B cell (primary cell): ENCODE data around the gene ORC1. TPM values are rescaled to one million over a fixed set of nuclear protein-coding genes. Genes with fewer than 3 reads are reported as not detected.

Experiments used
- ATAC-seq: fragments of 200-7000 bp; cut with Tn5 transposase; one replicate; pipeline ENCODE4 v1.10.0; 2021; ENCODE audit warnings: low read depth, mild to moderate bottlenecking, moderate number of reproducible peaks, moderate library complexity
- CTCF ChIA-PET: fragments of 350-600 bp; sonication (Branson Sonifier 250); formaldehyde crosslinking; loops from one replicate; lab custom pipeline; 2021; ENCODE audit warnings: antibody characterized with exemption, inconsistent platforms; lab: Charles Lee
- POLR2A ChIA-PET: fragments of 350-600 bp; sonication (Branson Sonifier 250); formaldehyde crosslinking; loops from one replicate; lab custom pipeline; 2021; ENCODE audit warnings: antibody characterized with exemption; lab: Charles Lee
- DNase-seq: peaks from one replicate; pipeline ENCODE4 v3.0.0; 2013
- H2AFZ ChIP-seq: 2 replicates; pipeline ENCODE4 v1.6.1; 2012; ENCODE audit warnings: mild to moderate bottlenecking, low read depth, low read length; ENCODE audit not compliant: insufficient read depth, poor library complexity, severe bottlenecking
- H3K27ac ChIP-seq, 2 donors: 1 replicate in 1 of 2; 2 replicates in 1 of 2; pipeline ENCODE4 v1.5.1; 2012 to 2013; ENCODE audit warnings: low read length in 2 of 2, mild to moderate bottlenecking in 2 of 2, moderate library complexity in 1 of 2
- H3K27me3 ChIP-seq, 4 experiments: fragments of 200-600 bp in 1 of 4; sonication (generic) in 1 of 4; replicated peaks in 1 of 4; 1 replicate in 2 of 4; 2 replicates in 2 of 4; pipeline versions ENCODE4 v1.6.1 to v1.7.0; 2013 to 2016; ENCODE audit warnings: low read length in 3 of 4, mild to moderate bottlenecking in 2 of 4, mixed read lengths in 1 of 4, moderate library complexity in 1 of 4; ENCODE audit not compliant: insufficient read depth in 4 of 4, control insufficient read depth in 3 of 4; ENCODE audit errors: control extremely low read depth in 1 of 4
- H3K36me3 ChIP-seq, 2 experiments: replicated peaks in 1 of 2; 1 replicate in 1 of 2; 2 replicates in 1 of 2; pipeline versions ENCODE4 v1.6.1 to v1.7.1; 2013; ENCODE audit warnings: low read length in 1 of 2; ENCODE audit not compliant: insufficient read depth in 2 of 2, control insufficient read depth in 1 of 2; ENCODE audit errors: control extremely low read depth in 1 of 2, extremely low read depth in 1 of 2
- H3K4me1 ChIP-seq, 2 donors: fragments of 200-600 bp in 1 of 2; sonication (generic) in 1 of 2; 1 replicate in 1 of 2; 2 replicates in 1 of 2; pipeline versions ENCODE4 v1.5.1 to v1.6.1; 2013 to 2017; ENCODE audit warnings: low read length in 2 of 2; ENCODE audit not compliant: control insufficient read depth in 2 of 2, insufficient read depth in 2 of 2
- H3K4me2 ChIP-seq: replicated peaks from 2 replicates; pipeline ENCODE3; 2012; ENCODE audit warnings: mild to moderate bottlenecking, low read depth, low read length; ENCODE audit not compliant: poor library complexity, severe bottlenecking
- H3K4me3 ChIP-seq, 5 experiments: fragments of 200-600 bp in 1 of 5; sonication (generic) in 1 of 5; 1 replicate in 3 of 5; 2 replicates in 2 of 5; pipeline versions ENCODE4 v1.5.1 to v1.7.0; 2011 to 2016; ENCODE audit warnings: low read length in 4 of 5, mild to moderate bottlenecking in 4 of 5, low read depth in 2 of 5, control low read depth in 1 of 5, moderate library complexity in 1 of 5; ENCODE audit not compliant: insufficient read depth in 1 of 5; ENCODE audit errors: control extremely low read depth in 1 of 5, extremely low read depth in 1 of 5
- H3K79me2 ChIP-seq: fragments of 200-600 bp; sonication (generic); one replicate; pipeline ENCODE4 v1.6.0; 2016; ENCODE audit warnings: low read length; ENCODE audit not compliant: control insufficient read depth, insufficient read depth
- H3K9ac ChIP-seq: fragments of 200-600 bp; sonication (generic); 2 replicates; pipeline ENCODE4 v1.6.1; 2017; ENCODE audit warnings: mild to moderate bottlenecking, low read length, moderate library complexity
- H3K9me3 ChIP-seq, 3 donors: one replicate each; pipeline versions ENCODE4 v1.6.1 to v1.7.1; 2013; ENCODE audit warnings: low read length in 2 of 3; ENCODE audit not compliant: control insufficient read depth in 2 of 3, insufficient read depth in 1 of 3; ENCODE audit errors: control extremely low read depth in 1 of 3
- H4K20me1 ChIP-seq: 2 replicates; pipeline ENCODE4 v1.6.0; 2012; ENCODE audit warnings: mild to moderate bottlenecking, low read length; ENCODE audit not compliant: insufficient read depth, control insufficient read depth, poor library complexity, severe bottlenecking
- H3K27ac Mint-ChIP-seq: one replicate; pipeline ENCODE4 v1.8.0; 2021; ENCODE audit warnings: mixed read lengths
- H3K27me3 Mint-ChIP-seq: one replicate; pipeline ENCODE4 v1.8.0; 2021; ENCODE audit warnings: mixed read lengths
- H3K4me1 Mint-ChIP-seq: one replicate; pipeline ENCODE4 v1.8.0; 2021; ENCODE audit warnings: mixed read lengths
- H3K4me3 Mint-ChIP-seq: one replicate; pipeline ENCODE4 v1.8.0; 2021; ENCODE audit warnings: mixed read lengths
- H3K9me3 Mint-ChIP-seq: one replicate; pipeline ENCODE4 v1.8.0; 2022; ENCODE audit warnings: mixed read lengths; ENCODE audit not compliant: insufficient read depth
- EZH2 ChIP-seq: IDR thresholded peaks from 2 replicates; pipeline ENCODE4 v1.6.1; 2012; ENCODE audit warnings: borderline replicate concordance, low read depth, mild to moderate bottlenecking, moderate library complexity, low read length; ENCODE audit not compliant: insufficient read depth, poor library complexity, severe bottlenecking
- WGBS: methylation state at CpG from one replicate; pipeline ENCODE4 v1.1.5; 2013; ENCODE audit warnings: missing lambda C conversion rate; ENCODE audit not compliant: insufficient coverage; 5-methylcytosine and 5-hydroxymethylcytosine counted together
- intact Hi-C: fragments of 100-400 bp; cut with micrococcal nuclease; formaldehyde crosslinking; loops from one replicate; pipeline ENCODE4 v1.10.0; 2022
- polyA plus RNA-seq: library from polyadenylated mRNA; depleted of rRNA; stranded (reverse); fragments of >200 nt; gene quantifications from 2 replicates; pipeline ENCODE4 v1.2.3, GENCODE V29; 2012
- total RNA-seq, 2 donors: library from RNA; stranded (reverse); fragments of 120-200 nt in 1 of 2; gene quantifications; 1 replicate in 1 of 2; 2 replicates in 1 of 2; pipeline versions ENCODE4 v1.2.3 to v1.2.4, GENCODE V29; 2013 to 2022
- TF ChIP-seq, protein P1 (sequence below): fragments of 200-600 bp; IDR thresholded peaks from one replicate; pipeline ENCODE4 v1.8.0; 2022; ENCODE audit warnings: antibody characterized with exemption, mild to moderate bottlenecking

Gene ORC1
- total and polyA plus RNA-seq, 2 donors (not counting 1 experiment from before 2014, with no cell fraction given), result 0.78 to 1.3 TPM

GRCh38 chr1:52348704-52349300 is 55.4 kb downstream of the ORC1 start:
- Histone ChIP-seq H3K36me3 (peaks cover 7 to 23% of the 10 kb centered on the region in 2 experiments), H3K4me3 (no peak overlapping the region), H2AFZ (no peak overlapping the region), H4K20me1 (no peaks in the 10 kb centered on the region), H3K27ac (no peak overlapping the region), H3K4me1 (no peaks in the 10 kb centered on the region), H3K9ac (no peak overlapping the region), H3K79me2 (no peaks in the 10 kb centered on the region), H3K4me2 (no peak overlapping the region), H3K27me3 (no peaks in the 10 kb centered on the region), H3K9me3 (no peaks in the 10 kb centered on the region)
- Mint-ChIP-seq H3K27me3 (no peaks in the 10 kb centered on the region), H3K27ac (no peak overlapping the region), H3K4me3 (no peak overlapping the region), H3K4me1 (no peaks in the 10 kb centered on the region), H3K9me3 (no peaks in the 10 kb centered on the region)
- WGBS, result 31% methylated on average over 8 of the region's 8 CpGs
- ChIA-PET POLR2A (no interaction called here), CTCF (no interaction called here)
- no peak for TF ChIP-seq EZH2
- TF ChIP-seq, protein P1, sequence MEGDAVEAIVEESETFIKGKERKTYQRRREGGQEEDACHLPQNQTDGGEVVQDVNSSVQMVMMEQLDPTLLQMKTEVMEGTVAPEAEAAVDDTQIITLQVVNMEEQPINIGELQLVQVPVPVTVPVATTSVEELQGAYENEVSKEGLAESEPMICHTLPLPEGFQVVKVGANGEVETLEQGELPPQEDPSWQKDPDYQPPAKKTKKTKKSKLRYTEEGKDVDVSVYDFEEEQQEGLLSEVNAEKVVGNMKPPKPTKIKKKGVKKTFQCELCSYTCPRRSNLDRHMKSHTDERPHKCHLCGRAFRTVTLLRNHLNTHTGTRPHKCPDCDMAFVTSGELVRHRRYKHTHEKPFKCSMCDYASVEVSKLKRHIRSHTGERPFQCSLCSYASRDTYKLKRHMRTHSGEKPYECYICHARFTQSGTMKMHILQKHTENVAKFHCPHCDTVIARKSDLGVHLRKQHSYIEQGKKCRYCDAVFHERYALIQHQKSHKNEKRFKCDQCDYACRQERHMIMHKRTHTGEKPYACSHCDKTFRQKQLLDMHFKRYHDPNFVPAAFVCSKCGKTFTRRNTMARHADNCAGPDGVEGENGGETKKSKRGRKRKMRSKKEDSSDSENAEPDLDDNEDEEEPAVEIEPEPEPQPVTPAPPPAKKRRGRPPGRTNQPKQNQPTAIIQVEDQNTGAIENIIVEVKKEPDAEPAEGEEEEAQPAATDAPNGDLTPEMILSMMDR, result no peak
- intact Hi-C loops, result no loop called here
- DNase-seq (no peak), ATAC-seq (no peak)

- Mint-ChIP-seq H3K27me3 (no peaks in the 10 kb centered on the region), H3K4me3 (no peak overlapping the region), H3K4me1 (no peaks in the 10 kb centered on the region), H3K9me3 (no peaks in the 10 kb centered on the region), H3K27ac (no peak overlapping the region)
- ChIA-PET POLR2A (no interaction called here), CTCF (no interaction called here)
- TF ChIP-seq, protein P1, result no peak
- no peak for TF ChIP-seq EZH2
- WGBS, result no CpG with 5 or more reads among the region's 4 CpGs
- no peaks in the 10 kb centered on the region for H3K9me3 ChIP-seq
- H3K36me3 ChIP-seq, result peaks cover 3 to 4% of the 10 kb centered on the region in 2 experiments
- no peak overlapping the region for H3K27ac ChIP-seq
- H3K4me2 ChIP-seq, result no peak overlapping the region
- no peaks in the 10 kb centered on the region for H4K20me1 ChIP-seq
- DNase-seq, result no peak
- H3K9ac ChIP-seq, result no peak overlapping the region
- no peak overlapping the region for H3K4me3 ChIP-seq
- no peaks in the 10 kb centered on the region for H3K79me2 ChIP-seq
- no peak overlapping the region for H2AFZ ChIP-seq
- ATAC-seq, result no peak
- H3K4me1 ChIP-seq, result no peaks in the 10 kb centered on the region
- no peaks in the 10 kb centered on the region for H3K27me3 ChIP-seq
- intact Hi-C loops, result no loop called here
Observed at GRCh38 chr1:52346653-52347052, 57.6 kb downstream of the ORC1 start.
